NCI-H748 (cell line): ENCODE results near the gene HOXD8.

ENCODE experiments used
- DNase-seq: peaks from one replicate; lab custom pipeline; 2025; ENCODE audit not compliant: unreplicated experiment; lab: John Stamatoyannopoulos, UW

Gene HOXD8

DNA sequence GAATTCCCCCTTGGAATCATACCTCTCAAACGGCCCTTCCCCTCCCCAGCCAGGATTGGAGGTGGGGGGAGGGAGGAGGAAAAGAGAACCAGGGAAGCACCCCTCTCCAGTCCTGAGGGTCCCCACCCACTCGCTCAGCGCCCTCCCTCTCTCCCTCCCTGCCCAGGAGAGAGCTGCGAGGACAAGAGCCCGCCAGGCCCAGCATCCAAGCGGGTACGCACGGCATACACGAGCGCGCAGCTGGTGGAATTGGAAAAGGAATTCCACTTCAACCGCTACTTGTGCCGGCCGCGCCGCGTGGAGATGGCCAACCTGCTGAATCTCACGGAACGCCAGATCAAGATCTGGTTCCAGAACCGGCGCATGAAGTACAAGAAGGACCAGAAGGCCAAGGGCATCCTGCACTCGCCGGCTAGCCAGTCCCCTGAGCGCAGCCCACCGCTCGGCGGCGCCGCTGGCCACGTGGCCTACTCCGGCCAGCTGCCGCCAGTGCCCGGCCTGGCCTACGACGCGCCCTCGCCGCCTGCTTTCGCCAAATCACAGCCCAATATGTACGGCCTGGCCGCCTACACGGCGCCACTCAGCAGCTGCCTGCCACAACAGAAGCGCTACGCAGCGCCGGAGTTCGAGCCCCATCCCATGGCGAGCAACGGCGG is 42.0 kb downstream of the HOXD8 start:
- DNase-seq = no peak

GRCh38 chr2:176172007-176172894 is 42.7 kb downstream of the HOXD8 start:
- no peak for DNase-seq

- DNase-seq = no peak
These were observed 43.5 kb downstream of the HOXD8 start for GRCh38 chr2:176172895-176173566.

GRCh38 chr2:176173567-176174381 is 44.3 kb downstream of the HOXD8 start:
- no peak for DNase-seq

DNA sequence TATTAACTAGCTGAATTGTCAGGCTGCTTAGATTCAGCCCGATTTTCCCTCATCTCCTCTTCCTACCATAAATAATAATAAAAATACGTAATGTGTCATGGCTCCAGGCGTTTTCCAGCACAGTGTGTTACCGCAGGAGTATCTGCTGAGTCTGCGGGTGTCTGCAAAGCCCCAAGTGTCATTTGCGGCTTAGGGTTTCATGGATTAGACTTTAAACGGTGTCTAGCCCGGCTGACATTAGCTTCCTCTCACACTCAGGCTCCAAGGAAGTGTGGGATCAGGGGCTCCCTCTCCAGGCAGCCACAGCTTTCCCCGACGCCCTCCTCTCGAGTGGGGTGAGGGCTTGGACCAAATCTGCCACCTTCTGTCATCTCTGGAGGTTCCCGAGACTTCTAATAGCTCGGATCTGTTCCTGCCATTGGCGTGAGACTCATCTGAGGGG is 44.9 kb downstream of the HOXD8 start:
- no peak for DNase-seq

DNA sequence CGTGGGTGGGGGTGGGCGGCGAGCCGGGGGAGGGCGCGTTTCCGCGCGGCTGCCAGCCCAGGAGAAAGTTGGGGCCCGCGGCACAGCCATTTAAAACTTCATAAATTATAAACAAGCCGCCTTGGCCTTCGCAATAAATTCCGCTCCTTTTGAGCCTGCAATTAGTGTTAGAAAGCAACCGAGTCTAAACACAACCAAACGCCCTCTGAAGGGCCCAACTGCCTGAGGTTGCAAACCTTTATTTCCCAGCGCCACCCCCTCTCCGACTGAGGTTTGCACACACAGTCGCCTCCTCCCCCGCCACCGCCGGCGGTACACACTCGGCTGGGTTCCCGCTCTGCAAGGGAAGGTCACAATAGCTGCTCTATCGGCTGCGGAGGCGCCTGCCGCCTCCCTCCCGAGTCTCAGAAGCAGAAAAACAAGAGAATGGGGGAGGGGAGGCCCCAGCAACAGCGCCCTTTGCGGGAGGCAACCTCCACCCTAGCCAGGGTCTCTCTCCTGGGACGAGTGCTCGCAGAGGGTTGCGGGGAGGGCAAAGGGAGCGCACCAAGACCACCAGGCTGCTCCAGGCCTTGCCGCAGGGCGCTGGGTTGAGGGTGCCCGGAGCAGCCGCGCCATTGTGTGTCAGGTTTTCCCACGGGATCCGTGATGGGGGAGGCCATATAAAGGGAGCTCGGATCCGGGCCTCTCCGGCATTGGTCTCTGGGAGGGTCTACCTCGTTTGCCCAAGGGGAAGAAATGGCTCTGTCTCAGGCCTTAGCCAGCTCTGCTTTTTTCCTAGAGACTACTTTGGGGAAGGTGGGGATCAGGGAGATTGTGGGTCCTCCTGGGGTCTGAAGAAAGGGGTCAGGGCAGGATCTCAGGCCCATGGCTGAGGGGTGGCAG is 45.6 kb downstream of the HOXD8 start:
- peak; percentile 18 for DNase-seq

- no peak for DNase-seq
These were observed 46.5 kb downstream of the HOXD8 start for GRCh38 chr2:176175709-176176607.

DNA sequence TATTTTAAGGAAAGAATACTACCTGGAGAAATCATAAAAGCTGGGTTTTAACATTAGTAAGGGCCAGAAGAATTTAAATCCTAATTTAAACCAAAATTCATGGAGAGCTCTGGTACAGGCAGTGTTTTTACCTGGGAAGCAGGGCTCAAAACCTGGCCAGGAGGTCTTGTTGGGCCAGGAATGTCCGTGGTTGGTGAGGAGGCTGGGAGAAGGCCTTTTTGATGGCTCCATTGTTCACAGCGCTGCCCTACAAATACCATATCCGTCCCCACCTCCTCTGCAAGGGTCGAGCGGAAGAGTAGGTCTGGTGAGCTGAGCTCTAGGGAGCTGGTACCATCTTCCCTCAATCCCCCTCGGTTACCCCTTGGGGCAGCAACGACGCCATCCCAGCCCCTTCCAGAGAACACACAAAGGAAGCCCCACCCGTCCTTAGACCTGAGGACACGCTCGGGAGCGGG is 48.1 kb downstream of the HOXD8 start:
- DNase-seq = peak; percentile 88

- DNase-seq = peak; percentile 88
These were observed 48.7 kb downstream of the HOXD8 start for GRCh38 chr2:176178038-176178756.

- no peak for DNase-seq
These were observed 49.3 kb downstream of the HOXD8 start for GRCh38 chr2:176178757-176179295.

GRCh38 chr2:176181551-176181950 is 52.0 kb downstream of the HOXD8 start:
- no peak for DNase-seq
